GM12873 (cell line): ENCODE measurements around the gene ACTR2.

ENCODE experiments used
- TF ChIP-seq, protein P1 (sequence below): IDR thresholded peaks from 2 replicates; pipeline ENCODE4 v1.5.1; 2012; ENCODE audit warnings: low read depth, mild to moderate bottlenecking, moderate library complexity, low read length, control low read depth; ENCODE audit not compliant: insufficient read depth; ENCODE audit errors: missing control alignments

Gene ACTR2

DNA sequence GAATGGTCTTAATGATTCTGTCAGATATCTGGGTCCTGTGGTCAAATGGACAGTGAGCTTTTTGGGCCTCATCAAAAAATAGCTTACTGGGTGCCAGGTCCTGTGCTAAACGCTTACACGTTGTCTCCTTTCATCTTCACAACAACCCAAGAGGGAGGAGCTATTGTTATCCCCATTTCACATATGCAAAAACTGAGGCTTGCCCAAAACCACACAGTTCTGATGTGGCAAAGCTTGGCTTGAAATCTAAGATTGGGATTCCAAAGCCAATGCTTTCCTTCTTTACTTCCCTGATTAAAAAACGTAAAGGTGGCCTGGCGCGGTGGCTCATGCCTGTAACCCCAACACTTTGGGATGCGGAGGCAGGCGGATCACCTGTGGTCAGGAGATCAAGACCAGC is 69.3 kb downstream of the ACTR2 start:
- TF ChIP-seq, protein P1, sequence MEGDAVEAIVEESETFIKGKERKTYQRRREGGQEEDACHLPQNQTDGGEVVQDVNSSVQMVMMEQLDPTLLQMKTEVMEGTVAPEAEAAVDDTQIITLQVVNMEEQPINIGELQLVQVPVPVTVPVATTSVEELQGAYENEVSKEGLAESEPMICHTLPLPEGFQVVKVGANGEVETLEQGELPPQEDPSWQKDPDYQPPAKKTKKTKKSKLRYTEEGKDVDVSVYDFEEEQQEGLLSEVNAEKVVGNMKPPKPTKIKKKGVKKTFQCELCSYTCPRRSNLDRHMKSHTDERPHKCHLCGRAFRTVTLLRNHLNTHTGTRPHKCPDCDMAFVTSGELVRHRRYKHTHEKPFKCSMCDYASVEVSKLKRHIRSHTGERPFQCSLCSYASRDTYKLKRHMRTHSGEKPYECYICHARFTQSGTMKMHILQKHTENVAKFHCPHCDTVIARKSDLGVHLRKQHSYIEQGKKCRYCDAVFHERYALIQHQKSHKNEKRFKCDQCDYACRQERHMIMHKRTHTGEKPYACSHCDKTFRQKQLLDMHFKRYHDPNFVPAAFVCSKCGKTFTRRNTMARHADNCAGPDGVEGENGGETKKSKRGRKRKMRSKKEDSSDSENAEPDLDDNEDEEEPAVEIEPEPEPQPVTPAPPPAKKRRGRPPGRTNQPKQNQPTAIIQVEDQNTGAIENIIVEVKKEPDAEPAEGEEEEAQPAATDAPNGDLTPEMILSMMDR: no peak

DNA sequence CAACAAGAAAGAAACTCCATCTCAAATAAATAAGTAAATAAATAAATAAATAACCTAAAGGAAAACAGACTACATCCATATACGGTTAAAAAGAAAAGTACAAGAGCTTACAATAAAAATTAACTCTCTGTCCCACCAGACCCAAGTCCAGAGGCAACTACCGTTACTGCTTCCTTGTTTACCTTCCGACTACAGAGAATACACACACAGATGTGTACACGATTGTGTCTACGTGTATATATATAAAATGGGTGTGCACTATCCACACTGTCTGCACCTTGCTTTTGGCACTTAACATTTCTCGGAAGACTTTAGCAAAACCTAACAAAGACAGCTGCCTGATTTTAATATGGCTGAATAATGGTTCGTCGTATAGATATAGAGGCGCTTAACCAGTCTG is 69.9 kb downstream of the ACTR2 start:
- TF ChIP-seq, protein P1: no peak

DNA sequence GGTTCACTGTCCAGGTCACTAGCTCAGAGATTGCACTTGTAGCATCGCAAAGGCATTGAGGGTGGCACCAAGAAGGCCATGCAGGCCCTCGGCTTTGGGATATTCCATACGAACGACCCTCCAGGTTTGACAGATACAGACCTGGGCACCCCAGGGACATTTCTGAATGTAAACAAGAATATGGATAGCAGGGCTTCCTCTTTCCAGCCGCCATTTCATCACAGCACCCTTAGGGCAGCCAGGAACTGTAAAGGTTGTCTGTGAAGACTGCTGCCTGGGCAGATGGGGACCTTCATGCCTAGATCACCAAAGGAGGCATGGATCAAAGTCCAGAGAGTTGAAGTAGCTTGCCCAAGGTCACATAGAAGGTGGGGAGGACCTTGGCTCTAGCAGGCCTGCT is 70.5 kb downstream of the ACTR2 start:
- TF ChIP-seq, protein P1: no peak

DNA sequence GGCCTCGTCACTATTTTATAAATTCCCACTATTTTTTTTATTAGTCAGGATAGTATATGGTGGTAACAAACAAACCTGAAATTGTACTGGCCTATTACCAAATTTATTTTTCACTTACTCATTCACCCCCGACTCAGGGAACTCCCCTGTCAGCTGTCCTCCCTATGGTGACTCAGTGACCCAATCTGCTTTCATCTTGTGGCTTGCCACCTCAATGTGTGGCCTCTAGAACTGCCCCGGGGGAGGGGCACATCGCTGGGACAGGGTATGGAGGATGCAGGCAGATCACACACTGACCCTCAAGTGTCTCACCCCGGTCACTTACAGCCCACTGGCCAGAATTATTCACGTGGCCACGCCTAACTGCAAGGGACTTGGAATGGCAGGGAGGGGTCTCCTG is 71.6 kb downstream of the ACTR2 start:
- TF ChIP-seq, protein P1: no peak

DNA sequence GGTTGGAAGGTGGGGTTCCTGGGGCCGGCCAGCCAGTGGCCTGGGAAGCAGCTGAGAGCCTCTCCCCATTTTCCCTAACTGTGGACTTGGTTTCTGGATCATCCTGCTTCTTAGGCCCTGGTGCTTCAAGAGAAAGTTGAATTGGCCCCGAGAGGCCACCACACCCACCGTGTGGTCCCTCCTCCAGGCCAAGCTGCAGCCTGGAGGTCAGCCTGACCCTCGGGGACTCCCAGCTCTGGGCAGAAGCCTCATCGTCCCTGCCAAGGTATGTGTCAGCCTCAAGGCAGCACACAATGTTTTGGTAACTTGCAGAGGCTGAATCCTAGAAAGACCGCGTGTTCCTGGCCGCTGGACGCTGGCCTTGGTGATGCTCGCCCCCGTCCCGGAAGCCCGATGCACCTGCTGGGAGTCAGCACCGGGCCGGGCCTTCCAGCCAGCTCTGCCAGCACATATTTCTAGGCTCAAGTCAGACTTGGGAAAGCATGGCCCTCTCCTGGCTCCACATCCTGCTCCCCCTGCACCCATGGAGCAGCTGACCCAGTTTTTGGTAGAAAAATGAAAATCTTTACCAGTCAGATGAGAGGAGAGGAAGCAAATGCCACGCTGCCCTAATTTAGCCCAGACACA is 72.6 kb downstream of the ACTR2 start:
- TF ChIP-seq, protein P1: no peak

DNA sequence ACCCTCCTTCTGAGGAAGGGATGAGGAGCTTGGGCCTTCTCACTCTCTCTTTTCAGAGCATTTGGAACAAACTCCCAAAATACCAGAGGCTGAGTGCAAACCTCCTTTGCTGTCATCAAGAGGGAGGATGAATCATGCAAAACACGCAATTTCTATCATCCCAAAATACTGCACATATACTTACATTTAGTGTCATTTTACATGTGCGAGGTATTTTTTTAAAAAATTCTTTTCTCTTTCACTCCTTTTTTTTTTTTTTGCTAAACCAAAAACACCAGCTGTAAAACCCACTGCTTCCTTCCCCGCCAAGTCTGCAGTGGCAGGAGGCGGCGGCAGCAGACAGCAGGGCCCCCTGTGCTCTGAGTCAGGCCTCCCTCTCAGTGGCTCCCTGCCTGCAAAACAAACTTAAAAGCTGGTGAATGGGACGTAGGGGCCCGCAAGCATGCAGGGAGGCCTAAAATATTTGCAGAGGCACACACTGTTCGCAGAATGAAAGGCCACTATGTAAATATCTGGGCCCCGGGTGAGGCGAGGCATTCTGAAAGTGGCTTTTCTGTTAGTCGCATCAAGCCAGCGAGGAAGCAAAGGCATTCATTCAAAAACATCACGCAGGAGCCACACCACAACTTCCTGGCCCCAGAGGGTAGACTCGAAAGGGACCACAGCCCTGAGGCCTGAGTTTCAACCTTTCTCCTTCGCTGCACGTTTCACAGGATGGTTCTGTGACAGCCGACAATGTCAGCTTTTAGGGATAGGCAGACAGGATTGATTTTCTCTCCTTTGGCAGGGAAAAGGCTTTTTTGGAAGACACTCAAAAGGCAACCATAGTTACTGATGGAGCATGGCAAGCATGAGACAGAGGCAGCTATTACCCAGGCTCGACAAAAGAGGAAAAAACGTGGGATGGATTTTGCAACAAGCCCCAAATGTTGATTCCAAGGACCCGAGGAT is 73.4 kb downstream of the ACTR2 start:
- TF ChIP-seq, protein P1: no peak

DNA sequence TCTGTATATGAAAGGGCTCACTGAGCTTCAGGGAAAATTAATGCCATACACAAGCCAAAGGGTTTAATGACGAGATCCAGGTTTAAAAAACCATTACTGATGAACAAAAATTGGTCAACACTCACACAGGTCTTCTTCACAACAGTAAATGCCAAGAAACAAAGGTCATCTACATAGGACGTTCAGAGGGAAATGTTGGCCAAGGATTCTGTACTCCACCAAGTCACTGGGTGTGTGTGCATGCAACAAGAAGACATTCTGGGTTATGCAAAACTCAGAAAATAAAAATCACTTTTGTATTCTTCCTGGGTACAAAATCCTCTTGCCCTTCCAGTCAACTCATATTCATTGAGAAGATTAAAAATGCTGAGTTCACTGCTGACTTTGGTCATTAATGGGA is 78.3 kb downstream of the ACTR2 start:
- TF ChIP-seq, protein P1: no peak
